HepG2 (cell line): ENCODE measurements around the gene CLMP. TPM values are rescaled to one million over a fixed set of nuclear protein-coding genes. Genes with fewer than 3 reads are reported as not detected.

Source experiments
- ATAC-seq: fragments of 200-7000 bp; cut with Tn5 transposase; 3 replicates; pipeline ENCODE4 v1.9.1; 2020; ENCODE audit warnings: mild to moderate bottlenecking, moderate library complexity
- BruUV-seq: library from RNA; stranded (reverse); fragments of 400-500 nt; replicated peaks from 2 replicates; lab custom pipeline; 2021; lab: Mats Ljungman, UMichigan
- CTCF ChIA-PET: fragments of 300-600 bp; formaldehyde crosslinking; extraction: SDS; loops from one replicate; lab custom pipeline; 2021; ENCODE audit warnings: low total read pairs, inconsistent platforms, low intra/inter-chr PET ratio; lab: Yijun Ruan, JAX
- POLR2A ChIA-PET: fragments of 350-600 bp; sonication (Branson Sonifier 250); formaldehyde crosslinking; loops from one replicate; lab custom pipeline; 2020; ENCODE audit warnings: antibody characterized with exemption, inconsistent platforms; lab: Yijun Ruan, JAX
- DNase-seq: peaks from one replicate; pipeline ENCODE4 v3.0.0-alpha.2; 2015; ENCODE audit warnings: low spot score
- FAIRE-seq: peaks from 3 replicates; lab custom pipeline; 2011; peaks lifted over from hg19 to GRCh38; lab: Jason Lieb, UNC
- H2AFZ ChIP-seq: one replicate; pipeline ENCODE4 v1.6.1; 2011; ENCODE audit warnings: low read length, inconsistent platforms
- H3K27ac ChIP-seq: fragments of 300-600 bp; 3 replicates; pipeline ENCODE4 v1.8.0; 2011; ENCODE audit warnings: mixed run types, mild to moderate bottlenecking, mixed read lengths, low read length, inconsistent platforms; ENCODE audit not compliant: insufficient read depth; ENCODE audit errors: extremely low read length
- H3K27me3 ChIP-seq, 2 experiments: fragments of 200-600 bp in 1 of 2; 2 replicates in 1 of 2; 3 replicates in 1 of 2; pipeline versions ENCODE4 v1.6.0 to v1.8.0; 2011; ENCODE audit warnings: low read length in 2 of 2, mild to moderate bottlenecking in 2 of 2, moderate library complexity in 2 of 2, inconsistent platforms in 1 of 2; ENCODE audit not compliant: insufficient read depth in 2 of 2, control insufficient read depth in 1 of 2
- H3K36me3 ChIP-seq, 2 experiments: fragments of 200-600 bp in 1 of 2; replicated peaks in 1 of 2; 2 replicates in 1 of 2; 3 replicates in 1 of 2; pipeline versions ENCODE4 v1.5.1 to v1.8.0; 2011; ENCODE audit warnings: low read length in 2 of 2, inconsistent platforms in 1 of 2; ENCODE audit not compliant: insufficient read depth in 2 of 2, control insufficient read depth in 1 of 2
- H3K4me1 ChIP-seq: 2 replicates; pipeline ENCODE4 v1.5.1; 2012; ENCODE audit warnings: low read length, inconsistent platforms; ENCODE audit not compliant: insufficient read depth
- H3K4me2 ChIP-seq: 2 replicates; pipeline ENCODE4 v1.6.0; 2011; ENCODE audit warnings: low read depth, low read length, inconsistent platforms
- H3K4me3 ChIP-seq, 3 experiments: fragments of 200-600 bp in 1 of 3; sonication (generic), shearing (Covaris generic) in 1 of 3; replicated peaks in 1 of 3; 2 replicates each; pipeline ENCODE4 v1.5.1; 2011 to 2016; ENCODE audit warnings: low read length in 3 of 3, inconsistent platforms in 2 of 3, low read depth in 2 of 3, mild to moderate bottlenecking in 2 of 3, control low read depth in 1 of 3, mixed read lengths in 1 of 3; ENCODE audit not compliant: insufficient read depth in 1 of 3
- H3K79me2 ChIP-seq: one replicate; pipeline ENCODE4 v1.6.1; 2011; ENCODE audit warnings: low read length, inconsistent platforms; ENCODE audit not compliant: insufficient read depth
- H3K9ac ChIP-seq: 2 replicates; pipeline ENCODE4 v1.6.0; 2011; ENCODE audit warnings: mild to moderate bottlenecking, low read depth, low read length, inconsistent platforms; ENCODE audit not compliant: insufficient read depth
- H3K9me3 ChIP-seq: 2 replicates; pipeline ENCODE4 v1.5.1; 2012; ENCODE audit warnings: mild to moderate bottlenecking, low read length
- H4K20me1 ChIP-seq: 2 replicates; pipeline ENCODE4 v1.6.0; 2011; ENCODE audit warnings: inconsistent platforms, mild to moderate bottlenecking, low read length, moderate library complexity; ENCODE audit not compliant: insufficient read depth
- CENPX ChIP-seq: sonication (generic); formaldehyde crosslinking; IDR thresholded peaks from 2 replicates; pipeline ENCODE4 v1.9.0; 2021; ENCODE audit warnings: mild to moderate bottlenecking, missing genetic modification reagents, moderate library complexity
- DNMT1 ChIP-seq: sonication (generic); formaldehyde crosslinking; IDR thresholded peaks from 2 replicates; pipeline ENCODE4 v1.5.1; 2020; ENCODE audit warnings: mild to moderate bottlenecking, missing genetic modification reagents
- HNRNPK ChIP-seq: fragments of 200-400 bp; formaldehyde crosslinking; IDR thresholded peaks from 2 replicates; pipeline ENCODE4 v1.6.1; 2018; ENCODE audit warnings: low read length, low read depth, moderate library complexity, mild to moderate bottlenecking; ENCODE audit not compliant: poor library complexity, severe bottlenecking
- HOXA5 ChIP-seq: sonication (generic); formaldehyde crosslinking; IDR thresholded peaks from 2 replicates; pipeline ENCODE4 v1.4.0; 2020; ENCODE audit warnings: missing genetic modification reagents
- KAT2B ChIP-seq: fragments of 150-350 bp; IDR thresholded peaks from 2 replicates; pipeline ENCODE4 v1.6.1; 2014; ENCODE audit warnings: low read depth, low read length, borderline replicate concordance
- POLR2AphosphoS5 ChIP-seq: IDR thresholded peaks from 2 replicates; pipeline ENCODE4 v1.6.1; 2012; ENCODE audit warnings: low read depth, low read length
- SP2 ChIP-seq: sonication (generic); formaldehyde crosslinking; IDR thresholded peaks from 2 replicates; pipeline ENCODE4 v1.5.1; 2020; ENCODE audit warnings: mild to moderate bottlenecking, missing genetic modification reagents
- ZFP1 ChIP-seq: IDR thresholded peaks from 2 replicates; pipeline ENCODE4 v1.6.1; 2016
- ZNF598 ChIP-seq: sonication (generic); formaldehyde crosslinking; IDR thresholded peaks from 2 replicates; pipeline ENCODE4 v1.5.1; 2020; ENCODE audit warnings: mild to moderate bottlenecking, missing genetic modification reagents, borderline replicate concordance
- WGBS: methylation state at CpG from one replicate; pipeline ENCODE4 v1.1.6; 2017; ENCODE audit warnings: low lambda C conversion rate; 5-methylcytosine and 5-hydroxymethylcytosine counted together
- in situ Hi-C: cut with HindIII; loops from 2 replicates; pipeline ENCODE4 v1.10.0; 2017; ENCODE audit warnings: low pct_unique_long_range_greater_than_20kb; ENCODE audit not compliant: extremely low pct_ligation_motif_present
- intact Hi-C: fragments of 100-400 bp; cut with micrococcal nuclease; formaldehyde crosslinking; loops from one replicate; pipeline ENCODE4 v1.10.0; 2022; ENCODE audit not compliant: unreplicated experiment
- polyA plus RNA-seq, 8 experiments: library from polyadenylated mRNA; depleted of rRNA in 3 of 8; stranded (reverse) in 7 of 8; unstranded in 1 of 8; fragments of >200 nt; fragmentation: Illumina TruSeq in 4 of 8; extraction: Trizol in 4 of 8; gene quantifications; 2 replicates each; pipeline versions ENCODE4 v1.2.1 to v1.2.3, GENCODE V29; 2011 to 2016; ENCODE audit warnings: low read depth in 4 of 8, missing spikeins in 1 of 8, mixed read lengths in 1 of 8; ENCODE audit not compliant: insufficient read depth in 1 of 8
- total RNA-seq, 5 experiments: library from RNA; depleted of rRNA; stranded (reverse); fragments of >200 nt; fragmentation: Illumina TruSeq; extraction: Trizol; gene quantifications; 2 replicates each; pipeline ENCODE4 v1.2.3, GENCODE V29; 2016; ENCODE audit warnings: low read depth in 1 of 5
- TF ChIP-seq, protein P1 (sequence below): sonication (generic); formaldehyde crosslinking; IDR thresholded peaks from 2 replicates; pipeline ENCODE4 v1.4.0; 2020; ENCODE audit warnings: missing genetic modification reagents
- TF ChIP-seq, protein P2 (sequence below): sonication (generic); formaldehyde crosslinking; IDR thresholded peaks from 2 replicates; pipeline ENCODE4 v1.5.0; 2020; ENCODE audit warnings: mild to moderate bottlenecking, missing genetic modification reagents, borderline replicate concordance
- TF ChIP-seq, protein P3 (sequence below): sonication (generic); formaldehyde crosslinking; conservative IDR thresholded peaks from 2 replicates; pipeline ENCODE4 v1.4.0; 2020; ENCODE audit warnings: missing genetic modification reagents
- TF ChIP-seq, protein P4 (sequence below): sonication (generic); formaldehyde crosslinking; IDR thresholded peaks from 2 replicates; pipeline ENCODE4 v1.9.0; 2022; ENCODE audit warnings: low read depth, missing genetic modification reagents
- TF ChIP-seq, protein P5 (sequence below): sonication (generic); formaldehyde crosslinking; IDR thresholded peaks from 2 replicates; pipeline ENCODE4 v1.8.0; 2022; ENCODE audit warnings: missing genetic modification reagents, mild to moderate bottlenecking, inconsistent platforms, borderline replicate concordance

The CLMP gene
- total and polyA plus RNA-seq, 2 of the 13 experiments (the other 11 are each of a cell fraction or from before 2014, with no cell fraction given) = not detected

DNA sequence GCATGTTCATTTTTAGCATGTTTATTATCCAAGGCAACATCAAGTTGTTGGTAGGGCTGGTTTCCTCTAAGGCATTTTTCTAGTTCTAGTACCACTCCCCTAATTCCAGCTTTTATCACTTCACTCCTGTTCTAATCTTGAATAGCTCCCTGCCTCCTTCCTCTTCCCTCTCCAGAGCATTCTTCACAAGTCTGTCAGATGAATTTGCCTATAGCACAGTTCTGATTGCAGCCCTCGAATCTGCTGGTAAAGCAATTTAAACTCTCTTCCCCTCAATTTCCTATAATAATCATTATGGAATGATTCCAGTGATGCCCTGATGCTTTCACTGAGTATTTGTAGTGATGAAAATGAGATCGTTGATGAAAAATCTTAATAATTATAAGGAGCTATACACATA lies 43.3 kb downstream of the CLMP start:
- Histone ChIP-seq H3K4me2 (no peak overlapping the region), H3K27ac (no peak overlapping the region), H3K27me3 (peaks cover 1 to 15% of the 10 kb centered on the region in 2 experiments; a peak in 4 of 5 replicates), H2AFZ (no peak overlapping the region), H3K79me2 (no peaks in the 10 kb centered on the region), H3K4me3 (no peak overlapping the region), H4K20me1 (no peaks in the 10 kb centered on the region), H3K4me1 (no peaks in the 10 kb centered on the region), H3K9me3 (no peaks in the 10 kb centered on the region), H3K9ac (no peak overlapping the region), H3K36me3 (no peaks in the 10 kb centered on the region)
- in situ Hi-C loops = no loop called here
- 0% methylated on average over 2 of the region's 2 CpGs for WGBS
- intact Hi-C loops = no loop called here
- DNase-seq = no peak
- ATAC-seq = no peak
- CTCF ChIA-PET = no interaction called here
- POLR2A ChIA-PET = no interaction called here
- no peak for FAIRE-seq
- TF ChIP-seq POLR2AphosphoS5 = no peak
- TF ChIP-seq, protein P1, sequence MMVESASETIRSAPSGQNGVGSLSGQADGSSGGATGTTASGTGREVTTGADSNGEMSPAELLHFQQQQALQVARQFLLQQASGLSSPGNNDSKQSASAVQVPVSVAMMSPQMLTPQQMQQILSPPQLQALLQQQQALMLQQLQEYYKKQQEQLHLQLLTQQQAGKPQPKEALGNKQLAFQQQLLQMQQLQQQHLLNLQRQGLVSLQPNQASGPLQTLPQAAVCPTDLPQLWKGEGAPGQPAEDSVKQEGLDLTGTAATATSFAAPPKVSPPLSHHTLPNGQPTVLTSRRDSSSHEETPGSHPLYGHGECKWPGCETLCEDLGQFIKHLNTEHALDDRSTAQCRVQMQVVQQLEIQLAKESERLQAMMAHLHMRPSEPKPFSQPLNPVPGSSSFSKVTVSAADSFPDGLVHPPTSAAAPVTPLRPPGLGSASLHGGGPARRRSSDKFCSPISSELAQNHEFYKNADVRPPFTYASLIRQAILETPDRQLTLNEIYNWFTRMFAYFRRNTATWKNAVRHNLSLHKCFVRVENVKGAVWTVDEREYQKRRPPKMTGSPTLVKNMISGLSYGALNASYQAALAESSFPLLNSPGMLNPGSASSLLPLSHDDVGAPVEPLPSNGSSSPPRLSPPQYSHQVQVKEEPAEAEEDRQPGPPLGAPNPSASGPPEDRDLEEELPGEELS = no peak
- TF ChIP-seq KAT2B = no peak
- TF ChIP-seq, protein P2, sequence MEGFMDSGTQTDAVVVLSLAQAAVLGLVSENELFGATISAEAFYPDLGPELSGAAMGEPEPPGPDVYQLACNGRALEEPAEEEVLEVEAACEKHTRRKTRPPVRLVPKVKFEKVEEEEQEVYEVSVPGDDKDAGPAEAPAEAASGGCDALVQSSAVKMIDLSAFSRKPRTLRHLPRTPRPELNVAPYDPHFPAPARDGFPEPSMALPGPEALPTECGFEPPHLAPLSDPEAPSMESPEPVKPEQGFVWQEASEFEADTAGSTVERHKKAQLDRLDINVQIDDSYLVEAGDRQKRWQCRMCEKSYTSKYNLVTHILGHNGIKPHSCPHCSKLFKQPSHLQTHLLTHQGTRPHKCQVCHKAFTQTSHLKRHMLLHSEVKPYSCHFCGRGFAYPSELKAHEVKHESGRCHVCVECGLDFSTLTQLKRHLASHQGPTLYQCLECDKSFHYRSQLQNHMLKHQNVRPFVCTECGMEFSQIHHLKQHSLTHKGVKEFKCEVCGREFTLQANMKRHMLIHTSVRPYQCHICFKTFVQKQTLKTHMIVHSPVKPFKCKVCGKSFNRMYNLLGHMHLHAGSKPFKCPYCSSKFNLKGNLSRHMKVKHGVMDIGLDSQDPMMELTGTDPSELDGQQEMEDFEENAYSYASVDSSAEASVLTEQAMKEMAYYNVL (CRISPR knock-in tag) = no peak
- TF ChIP-seq, protein P3, sequence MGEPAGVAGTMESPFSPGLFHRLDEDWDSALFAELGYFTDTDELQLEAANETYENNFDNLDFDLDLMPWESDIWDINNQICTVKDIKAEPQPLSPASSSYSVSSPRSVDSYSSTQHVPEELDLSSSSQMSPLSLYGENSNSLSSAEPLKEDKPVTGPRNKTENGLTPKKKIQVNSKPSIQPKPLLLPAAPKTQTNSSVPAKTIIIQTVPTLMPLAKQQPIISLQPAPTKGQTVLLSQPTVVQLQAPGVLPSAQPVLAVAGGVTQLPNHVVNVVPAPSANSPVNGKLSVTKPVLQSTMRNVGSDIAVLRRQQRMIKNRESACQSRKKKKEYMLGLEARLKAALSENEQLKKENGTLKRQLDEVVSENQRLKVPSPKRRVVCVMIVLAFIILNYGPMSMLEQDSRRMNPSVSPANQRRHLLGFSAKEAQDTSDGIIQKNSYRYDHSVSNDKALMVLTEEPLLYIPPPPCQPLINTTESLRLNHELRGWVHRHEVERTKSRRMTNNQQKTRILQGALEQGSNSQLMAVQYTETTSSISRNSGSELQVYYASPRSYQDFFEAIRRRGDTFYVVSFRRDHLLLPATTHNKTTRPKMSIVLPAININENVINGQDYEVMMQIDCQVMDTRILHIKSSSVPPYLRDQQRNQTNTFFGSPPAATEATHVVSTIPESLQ (CRISPR knock-in tag) = no peak
- TF ChIP-seq DNMT1 = no peak
- no peak for TF ChIP-seq HNRNPK
- TF ChIP-seq, protein P4, sequence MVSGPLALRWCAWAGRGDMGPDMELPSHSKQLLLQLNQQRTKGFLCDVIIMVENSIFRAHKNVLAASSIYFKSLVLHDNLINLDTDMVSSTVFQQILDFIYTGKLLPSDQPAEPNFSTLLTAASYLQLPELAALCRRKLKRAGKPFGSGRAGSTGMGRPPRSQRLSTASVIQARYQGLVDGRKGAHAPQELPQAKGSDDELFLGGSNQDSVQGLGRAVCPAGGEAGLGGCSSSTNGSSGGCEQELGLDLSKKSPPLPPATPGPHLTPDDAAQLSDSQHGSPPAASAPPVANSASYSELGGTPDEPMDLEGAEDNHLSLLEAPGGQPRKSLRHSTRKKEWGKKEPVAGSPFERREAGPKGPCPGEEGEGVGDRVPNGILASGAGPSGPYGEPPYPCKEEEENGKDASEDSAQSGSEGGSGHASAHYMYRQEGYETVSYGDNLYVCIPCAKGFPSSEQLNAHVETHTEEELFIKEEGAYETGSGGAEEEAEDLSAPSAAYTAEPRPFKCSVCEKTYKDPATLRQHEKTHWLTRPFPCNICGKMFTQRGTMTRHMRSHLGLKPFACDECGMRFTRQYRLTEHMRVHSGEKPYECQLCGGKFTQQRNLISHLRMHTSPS (CRISPR knock-in tag) = no peak
- TF ChIP-seq CENPX (CRISPR knock-in tag) = no peak
- no peak for TF ChIP-seq HOXA5 (CRISPR knock-in tag)
- TF ChIP-seq, protein P5, sequence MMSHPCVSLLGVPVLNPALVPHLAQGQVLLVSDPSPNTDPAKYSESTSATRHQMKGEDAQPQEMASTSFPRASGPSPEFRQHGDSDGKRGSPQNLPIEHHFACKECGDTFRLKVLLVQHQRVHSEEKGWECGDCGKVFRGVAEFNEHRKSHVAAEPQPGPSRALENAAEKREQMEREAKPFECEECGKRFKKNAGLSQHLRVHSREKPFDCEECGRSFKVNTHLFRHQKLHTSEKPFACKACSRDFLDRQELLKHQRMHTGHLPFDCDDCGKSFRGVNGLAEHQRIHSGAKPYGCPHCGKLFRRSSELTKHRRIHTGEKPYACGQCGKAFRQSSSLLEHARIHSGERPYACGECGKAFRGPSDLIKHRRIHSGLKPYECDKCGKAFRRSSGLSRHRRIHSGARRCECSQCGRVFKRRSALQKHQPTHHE (CRISPR knock-in tag) = no peak
- TF ChIP-seq ZNF598 (CRISPR knock-in tag) = no peak
- TF ChIP-seq ZFP1 (CRISPR knock-in tag) = no peak
- no peak for TF ChIP-seq SP2 (CRISPR knock-in tag)
- no TSS peak for BruUV-seq
